Activated CD4-positive, alpha-beta T cell treated with anti-CD3 and anti-CD28 coated beads, Interleukin-2, Interleukin-4, amounts not matched to agents 100 ng/mL and 50 ng/mL, durations not matched to agents 16 hours and 8 hours (primary cell): ENCODE measurements around the gene CRYM.
"Not testable (repeated sequence)": the region's sequence is repeated elsewhere in the genome, so short reads cannot be mapped to it uniquely, and the experiment has no call there.

Source experiments
- DNase-seq: peaks from one replicate; pipeline ENCODE4 v3.0.0-alpha.2; 2020; ENCODE audit warnings: low spot score

The CRYM gene

DNA sequence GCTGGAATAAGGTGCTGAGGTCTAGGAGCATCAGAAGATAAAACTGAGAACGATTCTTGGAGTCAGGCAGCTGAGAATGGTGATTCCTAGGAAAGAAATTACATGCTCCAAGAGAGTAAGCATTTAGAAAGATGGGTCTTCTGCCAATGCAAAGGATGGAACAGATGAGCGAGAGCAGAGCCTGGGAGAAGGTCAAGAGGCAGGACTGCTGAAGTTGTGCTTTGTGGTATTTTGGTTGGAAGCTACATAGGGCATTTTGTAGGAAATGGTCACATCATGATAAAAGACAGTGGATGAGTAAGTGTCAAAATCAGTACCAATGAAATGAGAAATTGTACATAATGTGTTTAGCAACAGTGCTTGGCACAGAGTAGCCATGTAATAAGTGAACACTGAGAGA is 1.4 kb upstream of the CRYM start:
- DNase-seq = no peak

- DNase-seq = no peak
These were observed 804 bp downstream of the CRYM start for GRCh38 chr16:21277045-21277926.

DNA sequence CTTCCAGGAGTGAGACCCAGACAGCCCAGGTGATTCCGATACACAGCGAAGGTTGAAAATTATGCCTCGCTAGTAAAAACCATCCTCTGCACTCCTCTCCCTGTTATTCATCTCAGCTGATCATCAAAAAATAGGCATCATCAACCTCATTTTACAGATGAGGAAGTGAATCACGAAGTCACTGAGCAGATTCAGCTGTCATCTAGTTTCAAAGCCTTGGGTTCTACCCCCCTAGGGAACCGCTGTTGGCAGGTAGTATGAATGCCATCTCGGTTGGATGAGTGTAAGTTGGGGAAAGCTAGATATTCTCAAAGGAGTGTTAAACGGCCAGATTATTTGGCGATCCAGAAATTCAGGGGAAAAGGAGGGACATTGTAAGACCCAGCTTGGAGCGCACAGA is 2.0 kb downstream of the CRYM start:
- no peak for DNase-seq

DNA sequence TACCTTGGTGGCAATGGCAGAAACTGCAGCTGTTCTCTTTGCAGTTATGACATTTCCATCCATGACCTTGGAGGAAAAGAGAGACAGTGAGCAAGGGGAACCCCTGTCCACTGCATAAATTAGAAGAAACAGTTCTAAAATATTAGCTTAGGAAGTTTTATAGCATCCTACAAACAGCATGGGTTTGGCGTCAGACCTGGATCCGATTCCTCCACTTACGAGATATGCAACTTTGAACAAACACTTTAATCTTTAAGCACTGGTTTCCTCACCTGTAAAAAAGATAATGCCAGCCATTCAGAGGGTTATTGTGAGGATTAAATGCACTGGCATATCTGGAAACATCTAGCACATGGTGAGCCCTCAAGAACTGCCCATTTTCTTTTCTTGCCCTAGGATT is 2.6 kb downstream of the CRYM start:
- no peak for DNase-seq

DNA sequence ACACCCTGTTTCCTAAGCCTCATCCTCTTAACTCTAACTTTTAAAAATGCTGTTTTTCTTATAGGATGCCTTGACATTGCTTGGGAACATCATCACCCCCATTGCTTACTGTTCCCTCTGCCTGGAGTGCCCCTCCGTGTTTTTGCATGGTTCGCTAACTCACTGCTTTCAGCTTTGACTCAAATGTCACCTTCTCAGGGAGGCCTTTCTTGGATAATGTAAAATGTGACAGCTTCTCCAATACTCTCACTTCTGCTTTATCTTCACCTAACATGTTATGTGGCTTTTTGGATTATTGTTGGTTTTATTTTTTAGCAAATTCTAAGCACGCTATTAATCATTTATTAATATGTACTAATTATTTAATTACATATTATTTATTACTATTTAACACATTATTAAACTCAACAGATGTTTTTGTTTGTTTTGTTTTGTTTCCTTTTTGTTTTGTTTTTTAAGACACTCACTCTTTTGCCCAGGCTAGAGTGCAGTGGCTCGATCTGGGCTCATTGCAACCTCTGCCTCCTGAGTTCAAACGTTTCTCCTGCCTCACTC is 3.8 kb downstream of the CRYM start:
- no peak for DNase-seq

- not testable (repeated sequence) for DNase-seq
These were observed 5.3 kb downstream of the CRYM start for GRCh38 chr16:21272763-21273162.

DNA sequence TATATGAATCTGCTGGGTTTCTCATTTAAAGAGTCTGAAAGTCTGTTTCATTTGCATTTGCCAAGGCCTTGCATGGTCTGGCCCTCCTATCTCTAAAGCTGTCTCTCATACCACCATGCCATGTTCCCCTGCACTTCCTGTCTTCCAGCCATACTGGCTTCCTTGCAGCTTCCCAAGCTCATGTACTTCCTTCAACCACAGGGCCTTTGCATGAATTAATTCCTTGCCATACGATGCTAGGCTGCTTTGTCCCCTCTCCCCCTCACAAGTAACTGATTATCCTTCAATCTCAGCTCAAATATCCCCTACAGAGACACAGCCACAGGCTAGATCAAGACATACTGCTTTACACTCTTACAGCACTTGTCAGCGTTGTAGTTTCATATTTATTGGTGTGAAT is 5.8 kb downstream of the CRYM start:
- DNase-seq = no peak

DNA sequence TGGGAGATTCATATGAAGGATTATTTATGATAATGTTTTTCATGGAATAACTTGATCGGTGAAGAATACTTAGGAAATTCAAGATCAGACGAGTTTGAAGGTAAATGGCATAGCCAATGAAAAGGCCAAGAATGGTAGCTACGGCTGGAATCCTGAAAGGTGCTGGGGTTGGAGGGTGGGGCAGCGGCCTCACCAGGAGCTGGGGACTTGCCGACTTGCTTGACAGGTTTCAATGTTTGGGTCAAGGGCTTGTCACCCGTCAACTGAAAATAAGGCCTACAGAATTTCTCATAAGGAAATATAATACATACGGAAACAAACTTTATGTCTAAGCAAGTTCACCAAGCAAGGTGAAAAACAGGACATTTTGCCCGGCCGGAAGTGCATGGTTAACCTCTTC is 9.9 kb downstream of the CRYM start:
- no peak for DNase-seq

DNA sequence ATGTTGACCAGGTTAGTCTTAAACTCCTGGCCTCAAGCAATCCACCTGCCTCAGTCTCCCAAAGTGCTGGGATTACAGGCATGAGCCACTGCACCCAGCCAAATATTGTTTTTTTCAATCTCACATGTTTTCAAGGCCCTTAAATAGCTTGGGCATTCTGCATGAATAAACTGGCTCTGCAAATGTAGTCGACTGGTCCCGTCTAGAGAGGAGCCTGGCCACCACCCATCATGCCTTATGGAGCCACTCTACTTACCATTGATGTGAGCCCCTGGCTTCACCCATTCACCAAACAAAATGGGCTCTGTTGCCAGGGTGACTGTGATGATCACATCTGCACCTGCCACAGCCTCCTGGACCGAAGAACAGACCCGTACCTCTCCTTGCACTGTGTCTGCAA is 10.8 kb downstream of the CRYM start:
- DNase-seq = no peak

GRCh38 chr16:21265104-21265837 is 12.8 kb downstream of the CRYM start:
- no peak for DNase-seq

- DNase-seq = no peak
These were observed 13.5 kb downstream of the CRYM start for GRCh38 chr16:21264571-21265036.

- no peak for DNase-seq
These were observed 14.2 kb downstream of the CRYM start for GRCh38 chr16:21263640-21264570.

GRCh38 chr16:21262779-21263639 is 15.1 kb downstream of the CRYM start:
- DNase-seq = no peak

GRCh38 chr16:21260870-21261791 is 17.0 kb downstream of the CRYM start:
- no peak for DNase-seq

GRCh38 chr16:21257284-21257683 is 20.8 kb downstream of the CRYM start:
- no peak for DNase-seq

- DNase-seq = no peak
These were observed 21.5 kb downstream of the CRYM start for GRCh38 chr16:21256636-21257035.

DNA sequence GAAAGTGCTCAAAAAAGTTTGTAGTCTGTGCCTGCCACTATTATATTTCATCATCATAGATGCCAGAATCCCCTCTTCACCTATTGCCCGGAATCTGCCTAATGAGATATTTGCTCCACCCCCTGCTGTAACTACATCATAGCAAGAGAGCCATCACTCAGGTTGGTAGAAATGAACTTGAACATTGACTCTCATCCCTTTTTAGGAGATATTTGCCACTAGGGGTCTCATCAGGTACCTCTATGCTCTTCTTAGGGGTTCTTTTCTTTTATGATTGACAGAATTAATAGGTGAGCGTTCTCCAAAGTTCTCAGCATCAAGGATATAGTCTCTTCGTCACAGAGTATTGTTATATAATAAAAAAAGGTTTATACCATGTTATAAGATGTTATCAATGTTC is 24.6 kb downstream of the CRYM start:
- DNase-seq = no peak

- DNase-seq = no peak
These were observed 27.8 kb downstream of the CRYM start for GRCh38 chr16:21250072-21250923.

DNA sequence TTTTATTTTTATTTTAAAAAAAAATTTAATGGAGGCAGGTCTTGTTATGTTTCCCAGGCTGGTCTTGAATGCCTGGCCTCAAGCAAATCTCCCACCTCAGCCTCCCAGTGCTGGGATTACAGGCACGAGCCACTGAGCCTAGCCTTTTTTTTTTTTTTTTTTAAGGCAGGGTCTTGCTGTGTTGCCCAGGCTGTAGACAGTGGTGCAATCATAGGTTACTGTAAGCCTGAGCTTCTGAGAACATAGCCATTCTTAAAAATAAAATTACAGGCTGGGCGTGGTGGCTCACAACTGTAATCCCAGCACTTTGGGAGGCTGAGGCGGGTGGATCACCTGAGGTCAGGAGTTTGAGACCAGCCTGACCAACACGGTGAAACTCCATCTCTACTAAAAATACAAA is 29.9 kb downstream of the CRYM start:
- DNase-seq = not testable (repeated sequence)
